ENCODE measurements around the gene NCBP3. TPM values are rescaled to one million over a fixed set of nuclear protein-coding genes. Genes with fewer than 3 reads are reported as not detected.

Gene NCBP3
- total RNA-seq, 1 donor from 2014 or later: 57.2 TPM

GRCh38 chr17:3812284-3812683 lies 33.8 kb downstream of the NCBP3 start:
- intact Hi-C loops (cut with micrococcal nuclease): no loop called here
- no peak for DNase-seq (ENCODE audit: low spot score)
- no peak overlapping the region for H3K4me3 Mint-ChIP-seq (ENCODE audit: low read depth)
- peaks cover 13% of the 10 kb centered on the region for H3K4me1 Mint-ChIP-seq (ENCODE audit: low read depth)
- no peaks in the 10 kb centered on the region for H3K27me3 Mint-ChIP-seq (ENCODE audit: low read depth)
- no peak overlapping the region for H3K27ac Mint-ChIP-seq
- peaks cover 67% of the 10 kb centered on the region for H3K36me3 Mint-ChIP-seq (ENCODE audit: low read depth)
- H3K9me3 Mint-ChIP-seq: no peaks in the 10 kb centered on the region

- intact Hi-C loops (cut with micrococcal nuclease): no loop called here
- no peak overlapping the region for H3K4me3 Mint-ChIP-seq (ENCODE audit: low read depth)
- peaks cover 15% of the 10 kb centered on the region for H3K4me1 Mint-ChIP-seq (ENCODE audit: low read depth)
- H3K27me3 Mint-ChIP-seq (ENCODE audit: low read depth): no peaks in the 10 kb centered on the region
- no peak overlapping the region for H3K27ac Mint-ChIP-seq
- no peak for DNase-seq (ENCODE audit: low spot score)
- no peaks in the 10 kb centered on the region for H3K9me3 Mint-ChIP-seq
- H3K36me3 Mint-ChIP-seq (ENCODE audit: low read depth): peaks cover 70% of the 10 kb centered on the region
These were observed 36.0 kb downstream of the NCBP3 start for GRCh38 chr17:3810019-3810418.

GRCh38 chr17:3809135-3809534 lies 36.9 kb downstream of the NCBP3 start:
- intact Hi-C loops (cut with micrococcal nuclease): no loop called here
- H3K4me3 Mint-ChIP-seq (ENCODE audit: low read depth): no peak overlapping the region
- no peak overlapping the region for H3K27ac Mint-ChIP-seq
- no peak for DNase-seq (ENCODE audit: low spot score)
- peaks cover 20% of the 10 kb centered on the region for H3K4me1 Mint-ChIP-seq (ENCODE audit: low read depth)
- H3K9me3 Mint-ChIP-seq: no peaks in the 10 kb centered on the region
- peaks cover 62% of the 10 kb centered on the region for H3K36me3 Mint-ChIP-seq (ENCODE audit: low read depth)
- H3K27me3 Mint-ChIP-seq (ENCODE audit: low read depth): no peaks in the 10 kb centered on the region

GRCh38 chr17:3808701-3809100 lies 37.3 kb downstream of the NCBP3 start:
- no peaks in the 10 kb centered on the region for H3K9me3 Mint-ChIP-seq
- H3K36me3 Mint-ChIP-seq (ENCODE audit: low read depth): peaks cover 60% of the 10 kb centered on the region
- H3K27me3 Mint-ChIP-seq (ENCODE audit: low read depth): no peaks in the 10 kb centered on the region
- no peak for DNase-seq (ENCODE audit: low spot score)
- no peak overlapping the region for H3K4me3 Mint-ChIP-seq (ENCODE audit: low read depth)
- H3K4me1 Mint-ChIP-seq (ENCODE audit: low read depth): peaks cover 23% of the 10 kb centered on the region
- intact Hi-C loops (cut with micrococcal nuclease): no loop called here
- peak overlapping the region; percentile 75 for H3K27ac Mint-ChIP-seq

GRCh38 chr17:3805581-3805980 lies 40.5 kb downstream of the NCBP3 start:
- no peaks in the 10 kb centered on the region for H3K9me3 Mint-ChIP-seq
- DNase-seq (ENCODE audit: low spot score): no peak
- H3K36me3 Mint-ChIP-seq (ENCODE audit: low read depth): peaks cover 48% of the 10 kb centered on the region
- H3K27me3 Mint-ChIP-seq (ENCODE audit: low read depth): no peaks in the 10 kb centered on the region
- H3K4me3 Mint-ChIP-seq (ENCODE audit: low read depth): no peak overlapping the region
- peaks cover 31% of the 10 kb centered on the region for H3K4me1 Mint-ChIP-seq (ENCODE audit: low read depth)
- H3K27ac Mint-ChIP-seq: peak overlapping the region; percentile 11
- intact Hi-C loops (cut with micrococcal nuclease): no loop called here

- no peak overlapping the region for H3K4me3 Mint-ChIP-seq (ENCODE audit: low read depth)
- intact Hi-C loops (cut with micrococcal nuclease): no loop called here
- H3K27me3 Mint-ChIP-seq (ENCODE audit: low read depth): no peaks in the 10 kb centered on the region
- peak overlapping the region; percentile 74 for H3K27ac Mint-ChIP-seq
- peaks cover 42% of the 10 kb centered on the region for H3K36me3 Mint-ChIP-seq (ENCODE audit: low read depth)
- DNase-seq (ENCODE audit: low spot score): no peak
- H3K4me1 Mint-ChIP-seq (ENCODE audit: low read depth): peaks cover 28% of the 10 kb centered on the region
- H3K9me3 Mint-ChIP-seq: no peaks in the 10 kb centered on the region
These were observed 41.5 kb downstream of the NCBP3 start for GRCh38 chr17:3804503-3804931.

- Mint-ChIP-seq H3K27me3 (ENCODE audit: low read depth) (no peaks in the 10 kb centered on the region), H3K9me3 (no peaks in the 10 kb centered on the region), H3K36me3 (ENCODE audit: low read depth) (peaks cover 36% of the 10 kb centered on the region), H3K4me1 (ENCODE audit: low read depth) (peaks cover 32% of the 10 kb centered on the region), H3K4me3 (ENCODE audit: low read depth) (no peak overlapping the region), H3K27ac (peak overlapping the region; percentile 67)
- no peak for DNase-seq (ENCODE audit: low spot score)
- intact Hi-C loops (cut with micrococcal nuclease): no loop called here
These were observed 42.8 kb downstream of the NCBP3 start for GRCh38 chr17:3803308-3803640.

- Mint-ChIP-seq H3K36me3 (ENCODE audit: low read depth) (peaks cover 30% of the 10 kb centered on the region), H3K27ac (peak overlapping the region; percentile 67), H3K9me3 (no peaks in the 10 kb centered on the region), H3K27me3 (ENCODE audit: low read depth) (no peaks in the 10 kb centered on the region), H3K4me1 (ENCODE audit: low read depth) (peaks cover 35% of the 10 kb centered on the region), H3K4me3 (ENCODE audit: low read depth) (no peak overlapping the region)
- DNase-seq (ENCODE audit: low spot score): no peak
- intact Hi-C loops (cut with micrococcal nuclease): no loop called here
These were observed 43.4 kb downstream of the NCBP3 start for GRCh38 chr17:3802461-3803307.

GRCh38 chr17:3801792-3802191 lies 44.3 kb downstream of the NCBP3 start:
- H3K9me3 Mint-ChIP-seq: no peaks in the 10 kb centered on the region
- peaks cover 21% of the 10 kb centered on the region for H3K36me3 Mint-ChIP-seq (ENCODE audit: low read depth)
- DNase-seq (ENCODE audit: low spot score): no peak
- intact Hi-C loops (cut with micrococcal nuclease): no loop called here
- no peak overlapping the region for H3K4me3 Mint-ChIP-seq (ENCODE audit: low read depth)
- no peak overlapping the region for H3K27ac Mint-ChIP-seq
- peaks cover 35% of the 10 kb centered on the region for H3K4me1 Mint-ChIP-seq (ENCODE audit: low read depth)
- no peaks in the 10 kb centered on the region for H3K27me3 Mint-ChIP-seq (ENCODE audit: low read depth)

- H3K4me1 Mint-ChIP-seq (ENCODE audit: low read depth): peaks cover 40% of the 10 kb centered on the region
- H3K27me3 Mint-ChIP-seq (ENCODE audit: low read depth): no peaks in the 10 kb centered on the region
- no peak overlapping the region for H3K27ac Mint-ChIP-seq
- H3K4me3 Mint-ChIP-seq (ENCODE audit: low read depth): no peak overlapping the region
- H3K36me3 Mint-ChIP-seq (ENCODE audit: low read depth): peaks cover 19% of the 10 kb centered on the region
- H3K9me3 Mint-ChIP-seq: no peaks in the 10 kb centered on the region
- intact Hi-C loops (cut with micrococcal nuclease): no loop called here
- DNase-seq (ENCODE audit: low spot score): no peak
These were observed 44.7 kb downstream of the NCBP3 start for GRCh38 chr17:3801347-3801746.

- no peaks in the 10 kb centered on the region for H3K9me3 Mint-ChIP-seq
- H3K27ac Mint-ChIP-seq: peak within 1 kb of the TSS; percentile 24
- no peak for DNase-seq (ENCODE audit: low spot score)
- peaks cover 16% of the 10 kb centered on the region for H3K36me3 Mint-ChIP-seq (ENCODE audit: low read depth)
- intact Hi-C loops (cut with micrococcal nuclease): no loop called here
- peaks cover 47% of the 10 kb centered on the region for H3K4me1 Mint-ChIP-seq (ENCODE audit: low read depth)
- no peaks in the 10 kb centered on the region for H3K27me3 Mint-ChIP-seq (ENCODE audit: low read depth)
- no peak within 1 kb of the TSS for H3K4me3 Mint-ChIP-seq (ENCODE audit: low read depth)
These were observed 45.4 kb downstream of the NCBP3 start, which contains the start of gene ITGAE for GRCh38 chr17:3800362-3801271. ITGAE (minus strand) TSS chr17:3801188; CDS start chr17:3801144, 44 bp downstream.

- intact Hi-C loops (cut with micrococcal nuclease): loop anchor here (5.0 kb wide), 1 partner anchor 87 kb away; no protein-coding TSS in a partner anchor
- Mint-ChIP-seq H3K4me3 (ENCODE audit: low read depth) (no peak overlapping the region), H3K36me3 (ENCODE audit: low read depth) (peaks cover 11% of the 10 kb centered on the region), H3K4me1 (ENCODE audit: low read depth) (peaks cover 51% of the 10 kb centered on the region), H3K9me3 (no peaks in the 10 kb centered on the region), H3K27ac (peak overlapping the region; percentile 70), H3K27me3 (ENCODE audit: low read depth) (no peaks in the 10 kb centered on the region)
- no peak for DNase-seq (ENCODE audit: low spot score)
These were observed 46.7 kb downstream of the NCBP3 start for GRCh38 chr17:3799181-3799945.
